ENCODE measurements around the gene DLG4.

The DLG4 gene

DNA sequence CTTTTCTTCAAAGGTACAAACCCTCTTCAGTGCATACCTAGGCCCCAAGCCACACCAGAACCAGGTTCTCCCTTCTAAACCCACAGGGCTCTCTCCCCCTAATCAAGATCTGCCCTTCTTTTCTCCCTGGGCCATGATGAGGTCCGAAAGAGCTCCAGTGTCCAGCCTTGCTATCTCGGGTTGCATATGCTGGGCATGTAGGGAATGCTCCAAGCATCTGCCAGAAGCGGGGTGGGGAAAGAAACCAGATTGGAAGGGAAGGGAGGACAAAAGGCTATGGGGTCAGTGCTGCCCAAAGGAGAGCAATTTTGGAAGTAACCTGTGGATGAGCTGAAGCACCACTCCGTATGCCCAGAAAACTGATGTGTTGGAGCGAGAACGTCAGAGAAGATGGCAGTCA, 29.6 kb upstream of the DLG4 start:
- TF ChIP-seq TCF12 (IDR thresholded peaks at IDR 0.05; ENCODE audit: low read depth) (no peak), TEAD4 (IDR thresholded peaks at IDR 0.05) (no peak), EP300 (IDR thresholded peaks at IDR 0.05; ENCODE audit: borderline replicate concordance) (no peak), CREB1 (IDR thresholded peaks at IDR 0.05; ENCODE audit: low read depth) (no peak), FOXM1 (IDR thresholded peaks at IDR 0.05; ENCODE audit: borderline replicate concordance, low read depth) (no peak)
- TF ChIP-seq, protein P1, sequence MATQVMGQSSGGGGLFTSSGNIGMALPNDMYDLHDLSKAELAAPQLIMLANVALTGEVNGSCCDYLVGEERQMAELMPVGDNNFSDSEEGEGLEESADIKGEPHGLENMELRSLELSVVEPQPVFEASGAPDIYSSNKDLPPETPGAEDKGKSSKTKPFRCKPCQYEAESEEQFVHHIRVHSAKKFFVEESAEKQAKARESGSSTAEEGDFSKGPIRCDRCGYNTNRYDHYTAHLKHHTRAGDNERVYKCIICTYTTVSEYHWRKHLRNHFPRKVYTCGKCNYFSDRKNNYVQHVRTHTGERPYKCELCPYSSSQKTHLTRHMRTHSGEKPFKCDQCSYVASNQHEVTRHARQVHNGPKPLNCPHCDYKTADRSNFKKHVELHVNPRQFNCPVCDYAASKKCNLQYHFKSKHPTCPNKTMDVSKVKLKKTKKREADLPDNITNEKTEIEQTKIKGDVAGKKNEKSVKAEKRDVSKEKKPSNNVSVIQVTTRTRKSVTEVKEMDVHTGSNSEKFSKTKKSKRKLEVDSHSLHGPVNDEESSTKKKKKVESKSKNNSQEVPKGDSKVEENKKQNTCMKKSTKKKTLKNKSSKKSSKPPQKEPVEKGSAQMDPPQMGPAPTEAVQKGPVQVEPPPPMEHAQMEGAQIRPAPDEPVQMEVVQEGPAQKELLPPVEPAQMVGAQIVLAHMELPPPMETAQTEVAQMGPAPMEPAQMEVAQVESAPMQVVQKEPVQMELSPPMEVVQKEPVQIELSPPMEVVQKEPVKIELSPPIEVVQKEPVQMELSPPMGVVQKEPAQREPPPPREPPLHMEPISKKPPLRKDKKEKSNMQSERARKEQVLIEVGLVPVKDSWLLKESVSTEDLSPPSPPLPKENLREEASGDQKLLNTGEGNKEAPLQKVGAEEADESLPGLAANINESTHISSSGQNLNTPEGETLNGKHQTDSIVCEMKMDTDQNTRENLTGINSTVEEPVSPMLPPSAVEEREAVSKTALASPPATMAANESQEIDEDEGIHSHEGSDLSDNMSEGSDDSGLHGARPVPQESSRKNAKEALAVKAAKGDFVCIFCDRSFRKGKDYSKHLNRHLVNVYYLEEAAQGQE (IDR thresholded peaks at IDR 0.05; ENCODE audit: low read depth) = no peak
- TF ChIP-seq, protein P2, sequence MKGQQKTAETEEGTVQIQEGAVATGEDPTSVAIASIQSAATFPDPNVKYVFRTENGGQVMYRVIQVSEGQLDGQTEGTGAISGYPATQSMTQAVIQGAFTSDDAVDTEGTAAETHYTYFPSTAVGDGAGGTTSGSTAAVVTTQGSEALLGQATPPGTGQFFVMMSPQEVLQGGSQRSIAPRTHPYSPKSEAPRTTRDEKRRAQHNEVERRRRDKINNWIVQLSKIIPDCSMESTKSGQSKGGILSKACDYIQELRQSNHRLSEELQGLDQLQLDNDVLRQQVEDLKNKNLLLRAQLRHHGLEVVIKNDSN (IDR thresholded peaks at IDR 0.05) = no peak

- TF ChIP-seq, protein P2 (IDR thresholded peaks at IDR 0.05) = no peak
- TF ChIP-seq MAX (IDR thresholded peaks at IDR 0.05) (no peak), NFIC (IDR thresholded peaks at IDR 0.05) (no peak), CREB1 (IDR thresholded peaks at IDR 0.05; ENCODE audit: low read depth) (no peak), TAF1 (IDR thresholded peaks at IDR 0.05; ENCODE audit: low read depth) (no peak)
Observed at GRCh38 chr17:7248796-7249195, 29.2 kb upstream of the DLG4 start.

- no peak for TF ChIP-seq ZBTB7A (IDR thresholded peaks at IDR 0.05; ENCODE audit: low read depth)
- no peak for TF ChIP-seq TAF1 (IDR thresholded peaks at IDR 0.05; ENCODE audit: low read depth)
Observed at GRCh38 chr17:7246779-7247178, 27.1 kb upstream of the DLG4 start.

DNA sequence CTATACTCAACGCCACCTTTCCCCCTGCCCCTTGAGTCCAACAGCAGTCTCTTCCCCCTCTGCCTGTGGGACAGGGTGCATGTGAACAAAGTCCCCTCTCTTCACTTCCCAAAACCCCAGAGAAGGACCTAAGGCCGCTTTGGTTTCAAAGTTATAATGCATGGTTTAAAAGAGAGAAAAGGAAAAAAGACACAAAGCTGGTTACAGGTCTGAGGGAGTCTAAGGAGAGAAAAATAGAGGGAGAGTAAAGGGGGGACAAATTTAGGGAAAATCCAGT, 23.8 kb upstream of the DLG4 start:
- TF ChIP-seq ZBTB7A (IDR thresholded peaks at IDR 0.05; ENCODE audit: low read depth) = no peak
- TF ChIP-seq, protein P2 (IDR thresholded peaks at IDR 0.05) = no peak

- peak; percentile 89 for TF ChIP-seq MAX (IDR thresholded peaks at IDR 0.05)
- TF ChIP-seq TEAD4 (IDR thresholded peaks at IDR 0.05) = no peak; the same call in 1 of the 2 replicates
- TF ChIP-seq CEBPB (IDR thresholded peaks at IDR 0.05) = 0 out of 2 replicates have a peak, but pooled peaks have one; percentile 33
- TF ChIP-seq YY1 (IDR thresholded peaks at IDR 0.05; ENCODE audit: low read depth) = peak; percentile 66; the same call in 1 of the 2 replicates
- no peak; the same call in 1 of the 2 replicates for TF ChIP-seq TAF1 (IDR thresholded peaks at IDR 0.05; ENCODE audit: low read depth)
- TF ChIP-seq NFIC (IDR thresholded peaks at IDR 0.05) = peak; percentile 55
- peak; percentile 51; the same call in 1 of the 2 replicates for TF ChIP-seq EP300 (IDR thresholded peaks at IDR 0.05; ENCODE audit: borderline replicate concordance)
- peak; percentile 68; the same call in 1 of the 2 replicates for TF ChIP-seq TCF12 (IDR thresholded peaks at IDR 0.05; ENCODE audit: low read depth)
- TF ChIP-seq ZBTB7A (IDR thresholded peaks at IDR 0.05; ENCODE audit: low read depth) = no peak; the same call in 1 of the 2 replicates
- TF ChIP-seq, protein P2 (IDR thresholded peaks at IDR 0.05) = peak; percentile 100
- peak; percentile 36; the same call in 1 of the 2 replicates for TF ChIP-seq EGR1 (IDR thresholded peaks at IDR 0.05)
- TF ChIP-seq RAD21 (IDR thresholded peaks at IDR 0.05; ENCODE audit: low read depth) = no peak
- TF ChIP-seq FOXM1 (IDR thresholded peaks at IDR 0.05; ENCODE audit: borderline replicate concordance, low read depth) = peak; percentile 42; the same call in 1 of the 2 replicates
- TF ChIP-seq CREB1 (IDR thresholded peaks at IDR 0.05; ENCODE audit: low read depth) = peak; percentile 52; the same call in 1 of the 2 replicates
- TF ChIP-seq, protein P1 (IDR thresholded peaks at IDR 0.05; ENCODE audit: low read depth) = no peak
Observed at GRCh38 chr17:7242717-7243452, 23.2 kb upstream of the DLG4 start.

Data from Ishikawa (cell line).